Ovary (tissue), 3 donors: ENCODE results near the gene LAIR1.

Source experiments
- CTCF ChIP-seq, 3 donors: fragments of 450-650 bp in 2 of 3; fragments of 200-600 bp in 1 of 3; IDR thresholded peaks; one replicate each; pipeline versions ENCODE4 v1.5.1 to v1.8.0; 2016 to 2022; ENCODE audit warnings: antibody characterized with exemption in 3 of 3, mild to moderate bottlenecking in 1 of 3
- EP300 ChIP-seq: sonication (generic); formaldehyde crosslinking; IDR thresholded peaks from one replicate; pipeline ENCODE4 v1.6.1; 2017; ENCODE audit warnings: antibody characterized with exemption
- POLR2A ChIP-seq: fragments of 450-650 bp; IDR thresholded peaks from one replicate; pipeline ENCODE4 v1.6.1; 2017; ENCODE audit warnings: antibody characterized with exemption, mild to moderate bottlenecking, moderate library complexity
- donor health status: DM: no; HTN: no; CAD: no.

GRCh38 chr19:54333586-54334298, 31.0 kb downstream of the LAIR1 start:
- TF ChIP-seq CTCF (IDR thresholded peaks at IDR 0.05) (no peak), POLR2A (no peak), EP300 (no peak)
